Keratinocyte (primary cell): ENCODE data around the gene POLR3K. TPM values are rescaled to one million over a fixed set of nuclear protein-coding genes. Genes with fewer than 3 reads are reported as not detected.

ENCODE experiments used
- DNase-seq: peaks from one replicate; pipeline ENCODE4 v3.0.0-alpha.2; 2011; ENCODE audit warnings: low read depth, missing footprints, low spot score
- FAIRE-seq: peaks from 2 replicates; lab custom pipeline; 2011; peaks lifted over from hg19 to GRCh38; lab: Jason Lieb, UNC
- H2AFZ ChIP-seq: 2 replicates; pipeline ENCODE4 v1.6.0; 2012; ENCODE audit warnings: low read length, control low read depth, inconsistent platforms; ENCODE audit not compliant: control insufficient read depth
- H3K27ac ChIP-seq: 2 replicates; pipeline ENCODE4 v1.5.1; 2011; ENCODE audit warnings: low read length; ENCODE audit not compliant: control insufficient read depth, insufficient read depth
- H3K27me3 ChIP-seq: 3 replicates; pipeline ENCODE4 v1.6.0; 2011; ENCODE audit warnings: low read length; ENCODE audit not compliant: control insufficient read depth, insufficient read depth; ENCODE audit errors: extremely low read depth
- H3K36me3 ChIP-seq, 2 experiments: 2 replicates in 1 of 2; 3 replicates in 1 of 2; pipeline ENCODE4 v1.5.1; 2011; ENCODE audit warnings: low read length in 2 of 2, mild to moderate bottlenecking in 1 of 2; ENCODE audit not compliant: control insufficient read depth in 2 of 2, insufficient read depth in 2 of 2; ENCODE audit errors: extremely low read depth in 1 of 2
- H3K4me1 ChIP-seq: 3 replicates; pipeline ENCODE4 v1.5.1; 2011; ENCODE audit warnings: low read length; ENCODE audit not compliant: control insufficient read depth, insufficient read depth; ENCODE audit errors: extremely low read depth
- H3K4me2 ChIP-seq: 3 replicates; pipeline ENCODE4 v1.6.0; 2011; ENCODE audit warnings: low read depth, low read length; ENCODE audit not compliant: control insufficient read depth, insufficient read depth; ENCODE audit errors: extremely low read depth
- H3K4me3 ChIP-seq, 3 experiments: fragments of 200-600 bp in 1 of 3; sonication (generic) in 1 of 3; 2 replicates in 2 of 3; 3 replicates in 1 of 3; pipeline ENCODE4 v1.5.1; 2011 to 2016; ENCODE audit warnings: low read length in 3 of 3, mild to moderate bottlenecking in 3 of 3, control low read depth in 2 of 3, inconsistent platforms in 1 of 3, low read depth in 1 of 3, mixed read lengths in 1 of 3, mixed run types in 1 of 3, moderate library complexity in 1 of 3; ENCODE audit not compliant: control insufficient read depth in 2 of 3, insufficient read depth in 2 of 3; ENCODE audit errors: extremely low read depth in 1 of 3
- H3K79me2 ChIP-seq: 2 replicates; pipeline ENCODE4 v1.6.0; 2012; ENCODE audit warnings: low read length; ENCODE audit not compliant: control insufficient read depth, insufficient read depth
- H3K9ac ChIP-seq: 3 replicates; pipeline ENCODE4 v1.6.0; 2011; ENCODE audit warnings: low read length; ENCODE audit not compliant: control insufficient read depth, insufficient read depth; ENCODE audit errors: extremely low read depth
- H3K9me1 ChIP-seq: 3 replicates; pipeline ENCODE4 v1.6.0; 2011; ENCODE audit warnings: low read length; ENCODE audit not compliant: control insufficient read depth, insufficient read depth; ENCODE audit errors: extremely low read depth
- H3K9me3 ChIP-seq: 2 replicates; pipeline ENCODE4 v1.5.1; 2012; ENCODE audit warnings: low read depth, low read length; ENCODE audit not compliant: control insufficient read depth
- H4K20me1 ChIP-seq: 3 replicates; pipeline ENCODE4 v1.6.0; 2011; ENCODE audit warnings: low read length; ENCODE audit not compliant: control insufficient read depth, insufficient read depth; ENCODE audit errors: extremely low read depth
- EZH2 ChIP-seq: IDR thresholded peaks from one replicate; pipeline ENCODE4 v1.6.1; 2012; ENCODE audit warnings: inconsistent platforms, mild to moderate bottlenecking, low read length, moderate library complexity
- dilution Hi-C: fragments of 300-500 bp; cut with MboI; formaldehyde crosslinking; loops from one replicate; pipeline ENCODE4 v1.7.0; 2020; ENCODE audit warnings: low sequenced_read_pairs; ENCODE audit not compliant: extremely low pct_ligation_motif_present
- polyA plus RNA-seq, 5 experiments: library from polyadenylated mRNA; depleted of rRNA in 3 of 5; stranded (reverse) in 3 of 5; stranded (forward) in 1 of 5; unstranded in 1 of 5; fragments of >200 nt; gene quantifications; 1 replicate in 1 of 5; 2 replicates in 3 of 5; 3 replicates in 1 of 5; pipeline versions ENCODE4 v1.2.1 to v1.2.3, GENCODE V29; 2011 to 2012; ENCODE audit warnings: missing spikeins in 2 of 5, low read depth in 1 of 5, low replicate concordance in 1 of 5
- TF ChIP-seq, protein P1 (sequence below), 3 experiments: IDR thresholded peaks in 1 of 3; conservative IDR thresholded peaks in 1 of 3; optimal IDR thresholded peaks in 1 of 3; 2 replicates in 2 of 3; 3 replicates in 1 of 3; pipeline versions ENCODE3 to v1.5.1; 2011; ENCODE audit warnings: low read length in 3 of 3, mild to moderate bottlenecking in 3 of 3, moderate library complexity in 2 of 3, control low read depth in 1 of 3, inconsistent platforms in 1 of 3; ENCODE audit not compliant: insufficient read depth in 2 of 3; ENCODE audit errors: extremely low read depth in 1 of 3

The POLR3K gene
- polyA plus RNA-seq, 1 donor (not counting 4 experiments of a cell fraction or from before 2014, with no cell fraction given), result 23.2 TPM

DNA sequence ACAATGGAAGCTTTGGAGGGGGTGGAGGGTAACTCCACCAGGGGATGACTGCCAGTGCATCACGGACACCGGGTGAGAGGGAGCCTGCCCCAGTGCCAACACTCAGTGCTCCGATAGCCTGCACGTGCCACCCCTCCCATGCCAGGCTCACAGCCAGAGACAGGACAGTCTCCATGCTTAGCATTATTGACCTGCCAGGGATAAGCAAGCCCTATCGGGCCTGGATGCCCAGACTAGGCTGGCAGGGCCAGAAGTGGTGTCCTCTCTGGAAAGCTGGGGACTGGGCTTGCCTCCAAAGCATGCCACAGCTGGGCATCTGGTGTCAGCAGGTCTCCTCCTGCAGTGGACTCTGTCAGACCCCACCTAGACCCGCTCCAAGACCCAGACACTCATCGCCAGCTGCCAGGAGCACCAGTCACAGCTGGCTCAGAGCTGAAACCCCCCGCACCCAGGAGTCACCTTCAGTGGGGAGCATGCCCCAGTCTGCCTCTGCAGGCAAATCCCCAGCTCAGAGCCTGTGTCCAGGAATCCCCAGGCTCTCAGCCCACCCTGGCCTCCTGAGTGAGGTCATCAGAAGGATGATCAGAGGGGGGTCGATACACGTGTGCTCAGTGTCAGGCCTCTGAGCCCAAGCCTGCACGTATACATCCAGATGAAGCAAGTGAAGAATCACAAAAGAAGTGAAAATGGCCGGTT lies 20.8 kb upstream of the POLR3K start:
- Histone ChIP-seq H3K27me3 (no peaks in the 10 kb centered on the region), H3K4me1 (peaks cover 43% of the 10 kb centered on the region), H3K36me3 (peaks cover 0 to 3% of the 10 kb centered on the region in 2 experiments), H3K4me2 (no peak overlapping the region), H3K9me3 (no peaks in the 10 kb centered on the region), H4K20me1 (no peaks in the 10 kb centered on the region), H3K4me3 (no peak overlapping the region), H3K27ac (no peak overlapping the region), H3K9me1 (peaks cover 4% of the 10 kb centered on the region), H2AFZ (no peak overlapping the region), H3K79me2 (peaks cover 20% of the 10 kb centered on the region), H3K9ac (no peak overlapping the region)
- TF ChIP-seq, protein P1, sequence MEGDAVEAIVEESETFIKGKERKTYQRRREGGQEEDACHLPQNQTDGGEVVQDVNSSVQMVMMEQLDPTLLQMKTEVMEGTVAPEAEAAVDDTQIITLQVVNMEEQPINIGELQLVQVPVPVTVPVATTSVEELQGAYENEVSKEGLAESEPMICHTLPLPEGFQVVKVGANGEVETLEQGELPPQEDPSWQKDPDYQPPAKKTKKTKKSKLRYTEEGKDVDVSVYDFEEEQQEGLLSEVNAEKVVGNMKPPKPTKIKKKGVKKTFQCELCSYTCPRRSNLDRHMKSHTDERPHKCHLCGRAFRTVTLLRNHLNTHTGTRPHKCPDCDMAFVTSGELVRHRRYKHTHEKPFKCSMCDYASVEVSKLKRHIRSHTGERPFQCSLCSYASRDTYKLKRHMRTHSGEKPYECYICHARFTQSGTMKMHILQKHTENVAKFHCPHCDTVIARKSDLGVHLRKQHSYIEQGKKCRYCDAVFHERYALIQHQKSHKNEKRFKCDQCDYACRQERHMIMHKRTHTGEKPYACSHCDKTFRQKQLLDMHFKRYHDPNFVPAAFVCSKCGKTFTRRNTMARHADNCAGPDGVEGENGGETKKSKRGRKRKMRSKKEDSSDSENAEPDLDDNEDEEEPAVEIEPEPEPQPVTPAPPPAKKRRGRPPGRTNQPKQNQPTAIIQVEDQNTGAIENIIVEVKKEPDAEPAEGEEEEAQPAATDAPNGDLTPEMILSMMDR (optimal IDR thresholded peaks at IDR 0.05 in 1 of 3, IDR thresholded peaks at IDR 0.05 in 1 of 3, conservative IDR thresholded peaks at IDR 0.05 in 1 of 3; ENCODE audit: extremely low read depth in 1 of 3, insufficient read depth in 2 of 3, low read length in 3 of 3), result no peak
- no peak for TF ChIP-seq EZH2
- no peak for FAIRE-seq
- DNase-seq, result no peak
- dilution Hi-C loops, result no loop called here

DNA sequence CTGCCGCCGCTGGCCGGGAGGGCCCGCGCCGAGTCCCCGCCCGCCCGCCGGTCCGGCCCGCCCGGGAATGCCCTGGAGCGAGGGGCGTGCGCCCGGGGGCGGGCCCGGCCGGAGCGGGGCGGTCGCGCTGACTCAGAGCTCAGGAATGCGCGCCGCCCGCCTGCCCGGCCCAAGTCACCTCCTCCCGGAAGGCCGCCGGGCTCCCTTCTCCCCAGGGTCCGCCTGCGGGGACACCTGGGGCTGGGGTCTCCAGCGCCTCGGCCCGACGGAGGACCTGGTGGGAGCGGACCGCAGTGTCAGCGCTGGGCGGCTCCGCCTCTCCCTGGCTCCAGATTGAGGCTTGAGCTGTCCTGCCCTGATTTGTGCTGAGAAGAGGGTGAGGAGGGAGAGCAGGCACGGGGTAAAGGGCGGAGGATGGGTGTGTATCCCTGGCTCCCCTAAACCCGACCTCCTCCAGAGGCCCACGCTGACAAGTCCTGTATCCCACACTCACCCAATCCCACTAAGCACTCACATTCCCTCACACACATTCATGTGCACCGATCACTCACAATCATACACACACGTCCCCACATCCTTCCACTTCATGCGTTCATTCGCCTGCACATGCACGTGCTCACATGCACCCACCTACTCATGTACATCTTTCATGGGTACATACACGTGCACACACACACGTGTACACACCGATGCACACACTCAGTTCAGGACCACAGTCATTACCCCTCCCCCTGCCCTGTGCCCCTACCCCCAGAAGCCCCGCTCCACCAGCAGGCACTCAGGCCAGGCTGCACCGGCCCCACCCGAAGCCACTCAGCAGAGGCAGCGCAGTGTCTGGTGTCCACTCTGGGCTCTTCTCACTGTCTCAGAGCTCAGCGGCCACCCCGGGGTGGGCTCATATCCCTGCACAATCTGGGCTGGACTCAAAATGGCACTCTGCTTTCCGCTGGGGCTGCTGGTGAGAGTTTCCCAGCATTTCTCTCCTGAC lies 19.4 kb upstream of the POLR3K start, which contains the start of gene RHBDF1:
Gene RHBDF1, minus strand, starts transcription at position 71 of the 988 bp plus-strand sequence. CDS start 7,616 bp downstream, outside the sequence.
- TF ChIP-seq, protein P1 (optimal IDR thresholded peaks at IDR 0.05 in 1 of 3, IDR thresholded peaks at IDR 0.05 in 1 of 3, conservative IDR thresholded peaks at IDR 0.05 in 1 of 3; ENCODE audit: extremely low read depth in 1 of 3, insufficient read depth in 2 of 3, low read length in 3 of 3), result no peak
- no peak for TF ChIP-seq EZH2
- H3K9me1 ChIP-seq, result peaks cover 4% of the 10 kb centered on the region
- H3K27me3 ChIP-seq, result no peaks in the 10 kb centered on the region
- H3K9ac ChIP-seq, result peak within 1 kb of the TSS; percentile 85
- no peaks in the 10 kb centered on the region for H4K20me1 ChIP-seq
- FAIRE-seq, result peak; percentile 75
- H3K79me2 ChIP-seq, result peaks cover 22% of the 10 kb centered on the region
- peak within 1 kb of the TSS; percentile 16 for H2AFZ ChIP-seq
- dilution Hi-C loops, result no loop called here
- DNase-seq, result no peak
- peak within 1 kb of the TSS; percentile 65 to 84 (median 83) for H3K4me3 ChIP-seq
- peaks cover 40% of the 10 kb centered on the region for H3K4me1 ChIP-seq
- H3K36me3 ChIP-seq, result peaks cover 2 to 3% of the 10 kb centered on the region in 2 experiments
- no peaks in the 10 kb centered on the region for H3K9me3 ChIP-seq
- H3K27ac ChIP-seq, result peak within 1 kb of the TSS; percentile 74
- H3K4me2 ChIP-seq, result peak within 1 kb of the TSS; percentile 89
